WTC11 (cell line): ENCODE results near the gene KLHDC2. TPM values are rescaled to one million over a fixed set of nuclear protein-coding genes. Genes with fewer than 3 reads are reported as not detected.

Experiments
- ATAC-seq: fragments of 200-7000 bp; cut with Tn5 transposase; 2 replicates; pipeline ENCODE4 v1.10.0; 2021; ENCODE audit warnings: mild to moderate bottlenecking, moderate library complexity
- CTCF ChIA-PET: fragments of 300-600 bp; sonication (Branson Sonifier 250); formaldehyde crosslinking; loops from one replicate; lab custom pipeline; 2021; ENCODE audit warnings: antibody characterized with exemption; lab: Charles Lee
- POLR2A ChIA-PET: fragments of 350-600 bp; sonication (Branson Sonifier 250); formaldehyde crosslinking; loops from one replicate; lab custom pipeline; 2021; ENCODE audit warnings: antibody characterized with exemption; lab: Charles Lee
- DNase-seq: peaks from one replicate; pipeline ENCODE4 v3.0.0; 2021; ENCODE audit warnings: low spot score
- H3K27ac Mint-ChIP-seq: 2 replicates; pipeline ENCODE4 v1.8.0; 2021; ENCODE audit warnings: mixed read lengths
- H3K27me3 Mint-ChIP-seq: 2 replicates; pipeline ENCODE4 v1.8.0; 2021; ENCODE audit warnings: low read depth, mild to moderate bottlenecking, moderate library complexity, mixed read lengths
- H3K36me3 Mint-ChIP-seq: 2 replicates; pipeline ENCODE4 v1.8.0; 2021; ENCODE audit warnings: mixed read lengths
- H3K4me1 Mint-ChIP-seq: 2 replicates; pipeline ENCODE4 v1.8.0; 2022; ENCODE audit warnings: mixed read lengths
- H3K4me3 Mint-ChIP-seq: 2 replicates; pipeline ENCODE4 v1.8.0; 2021; ENCODE audit warnings: mild to moderate bottlenecking, moderate library complexity, mixed read lengths
- H3K9me3 Mint-ChIP-seq: 2 replicates; pipeline ENCODE4 v1.8.0; 2021; ENCODE audit warnings: mixed read lengths
- CREM ChIP-seq: sonication (generic); formaldehyde crosslinking; IDR thresholded peaks from 2 replicates; pipeline ENCODE4 v1.8.1; 2022; ENCODE audit warnings: mild to moderate bottlenecking, missing genetic modification reagents, moderate library complexity
- GABPB1 ChIP-seq: sonication (generic); formaldehyde crosslinking; IDR thresholded peaks from 2 replicates; pipeline ENCODE4 v1.8.1; 2023; ENCODE audit warnings: mild to moderate bottlenecking, missing genetic modification reagents
- GTF2I ChIP-seq: fragments of 250-450 bp; sonication (Bioruptor Pico); conservative IDR thresholded peaks from 2 replicates; pipeline ENCODE4 v1.4.0; 2021; ENCODE audit warnings: mild to moderate bottlenecking
- HMGA2 ChIP-seq: fragments of 250-450 bp; sonication (Bioruptor Pico); IDR thresholded peaks from 2 replicates; pipeline ENCODE4 v1.4.0; 2021; ENCODE audit warnings: mild to moderate bottlenecking, moderate library complexity
- IRF2 ChIP-seq: sonication (generic); formaldehyde crosslinking; IDR thresholded peaks from 2 replicates; pipeline ENCODE4 v1.8.0; 2022; ENCODE audit warnings: low read depth, missing genetic modification reagents, borderline replicate concordance
- JAZF1 ChIP-seq: fragments of 250-450 bp; sonication (Bioruptor Pico); IDR thresholded peaks from 2 replicates; pipeline ENCODE4 v1.9.0; 2021; ENCODE audit warnings: moderate library complexity, mild to moderate bottlenecking, inconsistent platforms
- JUN ChIP-seq: sonication (generic); formaldehyde crosslinking; IDR thresholded peaks from 2 replicates; pipeline ENCODE4 v1.8.0; 2023; ENCODE audit warnings: mild to moderate bottlenecking, missing genetic modification reagents
- MYBL2 ChIP-seq: sonication (generic); formaldehyde crosslinking; IDR thresholded peaks from 2 replicates; pipeline ENCODE4 v1.8.1; 2023; ENCODE audit warnings: mild to moderate bottlenecking, moderate library complexity, missing genetic modification reagents
- NR1H2 ChIP-seq: sonication (generic); formaldehyde crosslinking; IDR thresholded peaks from 2 replicates; pipeline ENCODE4 v1.9.0; 2021; ENCODE audit warnings: mild to moderate bottlenecking, moderate library complexity, missing genetic modification reagents
- SMAD3 ChIP-seq: sonication (generic); formaldehyde crosslinking; IDR thresholded peaks from 2 replicates; pipeline ENCODE4 v1.8.0; 2022; ENCODE audit warnings: missing genetic modification reagents, mild to moderate bottlenecking, borderline replicate concordance
- SMAD4 ChIP-seq: sonication (generic); formaldehyde crosslinking; IDR thresholded peaks from 2 replicates; pipeline ENCODE4 v1.8.0; 2022; ENCODE audit warnings: mild to moderate bottlenecking, missing genetic modification reagents
- TEAD1 ChIP-seq: sonication (generic); formaldehyde crosslinking; IDR thresholded peaks from 2 replicates; pipeline ENCODE4 v1.8.0; 2022; ENCODE audit warnings: mild to moderate bottlenecking, missing genetic modification reagents
- TEAD4 ChIP-seq: sonication (generic); formaldehyde crosslinking; IDR thresholded peaks from 2 replicates; pipeline ENCODE4 v1.8.0; 2022; ENCODE audit warnings: mild to moderate bottlenecking, missing genetic modification reagents
- ZBTB21 ChIP-seq: sonication (generic); formaldehyde crosslinking; IDR thresholded peaks from 2 replicates; pipeline ENCODE4 v1.8.1; 2023; ENCODE audit warnings: mild to moderate bottlenecking, missing genetic modification reagents, borderline replicate concordance
- ZNF219 ChIP-seq: sonication (generic); formaldehyde crosslinking; IDR thresholded peaks from 2 replicates; pipeline ENCODE4 v1.8.0; 2023; ENCODE audit warnings: missing genetic modification reagents, mild to moderate bottlenecking, borderline replicate concordance
- ZNF263 ChIP-seq: sonication (generic); formaldehyde crosslinking; IDR thresholded peaks from 2 replicates; pipeline ENCODE4 v1.8.1; 2022; ENCODE audit warnings: low read depth, mild to moderate bottlenecking, moderate library complexity, missing genetic modification reagents
- total RNA-seq: library from RNA; stranded (reverse); gene quantifications from 3 replicates; pipeline ENCODE4 v1.2.3, GENCODE V29; 2021
- TF ChIP-seq, protein P1 (sequence below): fragments of 250-450 bp; sonication (Bioruptor Pico); conservative IDR thresholded peaks from 2 replicates; pipeline ENCODE4 v1.9.0; 2021; ENCODE audit warnings: mild to moderate bottlenecking
- TF ChIP-seq, protein P2 (sequence below): sonication (generic); formaldehyde crosslinking; IDR thresholded peaks from 2 replicates; pipeline ENCODE4 v1.8.0; 2022; ENCODE audit warnings: mild to moderate bottlenecking, missing genetic modification reagents
- TF ChIP-seq, protein P3 (sequence below): sonication (generic); formaldehyde crosslinking; IDR thresholded peaks from 2 replicates; pipeline ENCODE4 v1.8.0; 2022; ENCODE audit warnings: mild to moderate bottlenecking, missing genetic modification reagents
- TF ChIP-seq, protein P4 (sequence below): sonication (generic); formaldehyde crosslinking; IDR thresholded peaks from 2 replicates; pipeline ENCODE4 v1.8.0; 2023; ENCODE audit warnings: missing genetic modification reagents, mild to moderate bottlenecking, borderline replicate concordance
- TF ChIP-seq, protein P5 (sequence below): sonication (generic); formaldehyde crosslinking; IDR thresholded peaks from 2 replicates; pipeline ENCODE4 v1.8.1; 2023; ENCODE audit warnings: mild to moderate bottlenecking, moderate library complexity, missing genetic modification reagents
- TF ChIP-seq, protein P6 (sequence below): sonication (generic); formaldehyde crosslinking; IDR thresholded peaks from 2 replicates; pipeline ENCODE4 v1.8.1; 2022; ENCODE audit warnings: low read depth, missing genetic modification reagents, borderline replicate concordance
- TF ChIP-seq, protein P7 (sequence below): sonication (generic); formaldehyde crosslinking; IDR thresholded peaks from 2 replicates; pipeline ENCODE4 v1.8.0; 2022; ENCODE audit warnings: mild to moderate bottlenecking, missing genetic modification reagents

KLHDC2 gene
- total RNA-seq, 1 experiment from 2014 or later, result 47.6 TPM

DNA sequence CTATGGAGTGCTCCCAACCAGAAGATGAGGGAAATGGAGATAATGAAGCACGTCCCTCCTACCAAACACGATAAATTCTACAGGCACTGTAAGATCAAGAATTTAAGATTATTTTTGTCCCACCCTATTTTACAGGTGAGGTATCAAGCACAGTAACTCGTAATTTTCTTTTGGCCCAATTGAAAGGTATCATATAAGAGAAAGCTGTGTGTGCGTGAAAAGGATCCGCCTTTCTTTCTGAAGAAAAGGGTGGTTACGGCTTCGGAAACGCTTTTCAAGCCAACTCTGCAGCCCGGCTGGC lies 733 bp upstream of the KLHDC2 start (continued):
- TF ChIP-seq, protein P1, sequence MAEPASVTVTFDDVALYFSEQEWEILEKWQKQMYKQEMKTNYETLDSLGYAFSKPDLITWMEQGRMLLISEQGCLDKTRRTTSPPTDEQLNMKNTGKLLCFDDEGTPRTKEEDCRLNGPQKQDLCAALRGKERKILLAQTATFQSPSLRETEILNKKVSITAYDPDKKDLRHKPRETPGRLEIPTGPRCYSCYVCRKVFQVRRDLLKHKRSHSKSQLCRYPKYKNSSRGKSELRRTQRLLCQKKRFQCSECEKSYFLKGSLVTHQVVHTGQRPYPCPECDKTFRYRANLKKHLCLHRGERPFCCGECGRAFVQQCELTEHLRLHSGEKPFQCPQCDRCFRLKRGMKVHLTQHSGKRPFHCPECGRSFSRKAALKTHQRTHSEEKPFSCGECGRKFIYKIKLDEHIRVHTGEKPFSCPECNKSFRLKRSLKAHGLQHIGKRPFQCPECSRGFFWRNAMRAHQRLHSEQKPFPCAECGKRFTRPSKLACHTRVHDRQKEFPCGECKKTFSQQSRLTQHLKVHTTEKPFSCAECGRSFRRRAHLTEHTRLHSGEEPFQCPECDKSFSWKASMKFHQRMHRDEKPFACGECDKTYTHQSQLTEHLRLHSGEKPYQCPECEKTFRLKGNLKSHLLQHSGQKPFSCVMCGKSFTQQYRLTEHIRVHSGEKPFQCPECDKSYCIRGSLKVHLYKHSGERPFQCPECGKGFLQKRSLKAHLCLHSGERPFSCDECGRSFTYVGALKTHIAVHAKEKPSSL (CRISPR knock-in tag), result no peak
- TF ChIP-seq, protein P2, sequence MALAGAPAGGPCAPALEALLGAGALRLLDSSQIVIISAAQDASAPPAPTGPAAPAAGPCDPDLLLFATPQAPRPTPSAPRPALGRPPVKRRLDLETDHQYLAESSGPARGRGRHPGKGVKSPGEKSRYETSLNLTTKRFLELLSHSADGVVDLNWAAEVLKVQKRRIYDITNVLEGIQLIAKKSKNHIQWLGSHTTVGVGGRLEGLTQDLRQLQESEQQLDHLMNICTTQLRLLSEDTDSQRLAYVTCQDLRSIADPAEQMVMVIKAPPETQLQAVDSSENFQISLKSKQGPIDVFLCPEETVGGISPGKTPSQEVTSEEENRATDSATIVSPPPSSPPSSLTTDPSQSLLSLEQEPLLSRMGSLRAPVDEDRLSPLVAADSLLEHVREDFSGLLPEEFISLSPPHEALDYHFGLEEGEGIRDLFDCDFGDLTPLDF (CRISPR knock-in tag), result no peak
- no peak for TF ChIP-seq SMAD3 (CRISPR knock-in tag)
- TF ChIP-seq, all 79 proteins: peak for 0

DNA sequence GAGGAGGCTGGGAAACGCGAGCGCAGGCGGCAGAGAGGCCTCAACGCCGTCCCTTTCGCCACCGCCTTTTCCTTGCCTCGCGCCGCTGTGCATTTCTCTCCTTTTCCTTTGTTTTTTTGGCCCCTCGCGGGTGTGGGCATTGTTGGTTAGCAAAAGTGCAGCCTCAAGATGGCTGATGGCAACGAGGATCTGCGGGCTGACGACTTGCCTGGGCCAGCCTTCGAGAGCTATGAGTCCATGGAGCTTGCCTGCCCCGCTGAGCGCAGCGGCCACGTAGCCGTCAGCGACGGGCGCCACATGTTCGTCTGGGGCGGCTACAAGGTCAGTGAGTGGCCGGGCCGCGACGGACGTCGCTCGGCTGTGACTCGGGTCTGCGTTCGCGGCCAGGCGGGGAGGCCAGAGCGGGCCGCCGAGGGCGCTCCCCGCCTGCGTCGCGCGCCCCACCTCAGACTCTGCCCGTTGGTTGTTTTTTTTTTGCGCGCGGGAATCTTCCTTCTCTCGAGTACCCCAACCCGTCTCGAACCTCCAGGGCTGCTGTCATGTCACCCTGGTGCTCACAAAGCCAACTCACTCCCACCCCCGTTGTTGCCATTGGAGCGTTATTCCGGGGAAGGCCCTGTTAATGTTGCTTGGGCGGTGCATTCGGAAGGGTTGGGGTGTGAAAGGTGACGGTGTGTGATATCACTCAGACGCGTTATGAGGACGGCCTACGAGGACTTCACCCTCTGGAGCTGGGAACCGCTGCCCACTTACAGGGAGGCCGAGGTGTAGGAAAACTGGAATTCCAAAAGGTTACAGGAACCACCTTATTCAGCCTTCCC lies 558 bp downstream of the KLHDC2 start:
- ATAC-seq, result peak; percentile 19
- H3K27ac Mint-ChIP-seq, result peak overlapping the region; percentile 100
- no peaks in the 10 kb centered on the region for H3K27me3 Mint-ChIP-seq
- TF ChIP-seq HMGA2 (CRISPR knock-in tag) (no peak), ZNF219 (CRISPR knock-in tag) (no peak), GABPB1 (CRISPR knock-in tag) (no peak), NR1H2 (CRISPR knock-in tag) (no peak), IRF2 (CRISPR knock-in tag) (no peak), TEAD4 (CRISPR knock-in tag) (peak; percentile 61; the same call in 1 of the 2 replicates), ZNF263 (CRISPR knock-in tag) (no peak), ZBTB21 (no peak; the same call in 1 of the 2 replicates), JAZF1 (CRISPR knock-in tag) (no peak), JUN (CRISPR knock-in tag) (peak; percentile 83; the same call in 1 of the 2 replicates), TEAD1 (peak; percentile 54; the same call in 1 of the 2 replicates), MYBL2 (CRISPR knock-in tag) (no peak), GTF2I (CRISPR knock-in tag) (no peak), SMAD4 (CRISPR knock-in tag) (peak; percentile 57; the same call in 1 of the 2 replicates), CREM (CRISPR knock-in tag) (no peak)
- TF ChIP-seq, protein P3, sequence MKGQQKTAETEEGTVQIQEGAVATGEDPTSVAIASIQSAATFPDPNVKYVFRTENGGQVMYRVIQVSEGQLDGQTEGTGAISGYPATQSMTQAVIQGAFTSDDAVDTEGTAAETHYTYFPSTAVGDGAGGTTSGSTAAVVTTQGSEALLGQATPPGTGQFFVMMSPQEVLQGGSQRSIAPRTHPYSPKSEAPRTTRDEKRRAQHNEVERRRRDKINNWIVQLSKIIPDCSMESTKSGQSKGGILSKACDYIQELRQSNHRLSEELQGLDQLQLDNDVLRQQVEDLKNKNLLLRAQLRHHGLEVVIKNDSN (CRISPR knock-in tag), result peak; percentile 63; the same call in 1 of the 2 replicates
- TF ChIP-seq, protein P4, sequence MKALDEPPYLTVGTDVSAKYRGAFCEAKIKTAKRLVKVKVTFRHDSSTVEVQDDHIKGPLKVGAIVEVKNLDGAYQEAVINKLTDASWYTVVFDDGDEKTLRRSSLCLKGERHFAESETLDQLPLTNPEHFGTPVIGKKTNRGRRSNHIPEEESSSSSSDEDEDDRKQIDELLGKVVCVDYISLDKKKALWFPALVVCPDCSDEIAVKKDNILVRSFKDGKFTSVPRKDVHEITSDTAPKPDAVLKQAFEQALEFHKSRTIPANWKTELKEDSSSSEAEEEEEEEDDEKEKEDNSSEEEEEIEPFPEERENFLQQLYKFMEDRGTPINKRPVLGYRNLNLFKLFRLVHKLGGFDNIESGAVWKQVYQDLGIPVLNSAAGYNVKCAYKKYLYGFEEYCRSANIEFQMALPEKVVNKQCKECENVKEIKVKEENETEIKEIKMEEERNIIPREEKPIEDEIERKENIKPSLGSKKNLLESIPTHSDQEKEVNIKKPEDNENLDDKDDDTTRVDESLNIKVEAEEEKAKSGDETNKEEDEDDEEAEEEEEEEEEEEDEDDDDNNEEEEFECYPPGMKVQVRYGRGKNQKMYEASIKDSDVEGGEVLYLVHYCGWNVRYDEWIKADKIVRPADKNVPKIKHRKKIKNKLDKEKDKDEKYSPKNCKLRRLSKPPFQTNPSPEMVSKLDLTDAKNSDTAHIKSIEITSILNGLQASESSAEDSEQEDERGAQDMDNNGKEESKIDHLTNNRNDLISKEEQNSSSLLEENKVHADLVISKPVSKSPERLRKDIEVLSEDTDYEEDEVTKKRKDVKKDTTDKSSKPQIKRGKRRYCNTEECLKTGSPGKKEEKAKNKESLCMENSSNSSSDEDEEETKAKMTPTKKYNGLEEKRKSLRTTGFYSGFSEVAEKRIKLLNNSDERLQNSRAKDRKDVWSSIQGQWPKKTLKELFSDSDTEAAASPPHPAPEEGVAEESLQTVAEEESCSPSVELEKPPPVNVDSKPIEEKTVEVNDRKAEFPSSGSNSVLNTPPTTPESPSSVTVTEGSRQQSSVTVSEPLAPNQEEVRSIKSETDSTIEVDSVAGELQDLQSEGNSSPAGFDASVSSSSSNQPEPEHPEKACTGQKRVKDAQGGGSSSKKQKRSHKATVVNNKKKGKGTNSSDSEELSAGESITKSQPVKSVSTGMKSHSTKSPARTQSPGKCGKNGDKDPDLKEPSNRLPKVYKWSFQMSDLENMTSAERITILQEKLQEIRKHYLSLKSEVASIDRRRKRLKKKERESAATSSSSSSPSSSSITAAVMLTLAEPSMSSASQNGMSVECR (CRISPR knock-in tag), result peak; percentile 88
- TF ChIP-seq, protein P5, sequence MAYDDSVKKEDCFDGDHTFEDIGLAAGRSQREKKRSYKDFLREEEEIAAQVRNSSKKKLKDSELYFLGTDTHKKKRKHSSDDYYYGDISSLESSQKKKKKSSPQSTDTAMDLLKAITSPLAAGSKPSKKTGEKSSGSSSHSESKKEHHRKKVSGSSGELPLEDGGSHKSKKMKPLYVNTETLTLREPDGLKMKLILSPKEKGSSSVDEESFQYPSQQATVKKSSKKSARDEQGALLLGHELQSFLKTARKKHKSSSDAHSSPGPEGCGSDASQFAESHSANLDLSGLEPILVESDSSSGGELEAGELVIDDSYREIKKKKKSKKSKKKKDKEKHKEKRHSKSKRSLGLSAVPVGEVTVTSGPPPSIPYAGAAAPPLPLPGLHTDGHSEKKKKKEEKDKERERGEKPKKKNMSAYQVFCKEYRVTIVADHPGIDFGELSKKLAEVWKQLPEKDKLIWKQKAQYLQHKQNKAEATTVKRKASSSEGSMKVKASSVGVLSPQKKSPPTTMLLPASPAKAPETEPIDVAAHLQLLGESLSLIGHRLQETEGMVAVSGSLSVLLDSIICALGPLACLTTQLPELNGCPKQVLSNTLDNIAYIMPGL (CRISPR knock-in tag), result 0 out of 2 replicates have a peak, but pooled peaks have one; percentile 2
- TF ChIP-seq, protein P6, sequence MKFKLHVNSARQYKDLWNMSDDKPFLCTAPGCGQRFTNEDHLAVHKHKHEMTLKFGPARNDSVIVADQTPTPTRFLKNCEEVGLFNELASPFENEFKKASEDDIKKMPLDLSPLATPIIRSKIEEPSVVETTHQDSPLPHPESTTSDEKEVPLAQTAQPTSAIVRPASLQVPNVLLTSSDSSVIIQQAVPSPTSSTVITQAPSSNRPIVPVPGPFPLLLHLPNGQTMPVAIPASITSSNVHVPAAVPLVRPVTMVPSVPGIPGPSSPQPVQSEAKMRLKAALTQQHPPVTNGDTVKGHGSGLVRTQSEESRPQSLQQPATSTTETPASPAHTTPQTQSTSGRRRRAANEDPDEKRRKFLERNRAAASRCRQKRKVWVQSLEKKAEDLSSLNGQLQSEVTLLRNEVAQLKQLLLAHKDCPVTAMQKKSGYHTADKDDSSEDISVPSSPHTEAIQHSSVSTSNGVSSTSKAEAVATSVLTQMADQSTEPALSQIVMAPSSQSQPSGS (CRISPR knock-in tag), result no peak
- TF ChIP-seq, protein P7, sequence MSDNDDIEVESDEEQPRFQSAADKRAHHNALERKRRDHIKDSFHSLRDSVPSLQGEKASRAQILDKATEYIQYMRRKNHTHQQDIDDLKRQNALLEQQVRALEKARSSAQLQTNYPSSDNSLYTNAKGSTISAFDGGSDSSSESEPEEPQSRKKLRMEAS (CRISPR knock-in tag), result peak; percentile 82
- peak; percentile 55 for DNase-seq
- H3K9me3 Mint-ChIP-seq, result no peaks in the 10 kb centered on the region
- H3K4me1 Mint-ChIP-seq, result peaks cover 24% of the 10 kb centered on the region
- peak overlapping the region; percentile 98 for H3K4me3 Mint-ChIP-seq
- ChIA-PET CTCF (interaction anchor here (0.5 to 3.1 kb wide), 11 partner anchors 36 to 148 kb away, joined by 3 to 23 read pairs (median 4); partner anchors contain the start of genes MGAT2, NEMF, POLE2 and RPL36AL), POLR2A (interaction anchor here (0.7 to 3.3 kb wide), 6 partner anchors 10 to 169 kb away, joined by 4 to 25 read pairs (median 8); partner anchors contain the start of genes DNAAF2, LRR1, MGAT2 and NEMF)
- H3K36me3 Mint-ChIP-seq, result no peaks in the 10 kb centered on the region
